Transverse colon (tissue), 4 donors: ENCODE results near the gene RCC2.

Experiments used
- CTCF ChIP-seq, 5 experiments: fragments of 200-600 bp in 3 of 5; fragments of 450-650 bp in 2 of 5; sonication (generic) in 3 of 5; IDR thresholded peaks; 1 replicate in 2 of 5; 2 replicates in 3 of 5; pipeline ENCODE4 v1.5.1; 2016 to 2017; ENCODE audit warnings: antibody characterized with exemption in 5 of 5, inconsistent platforms in 3 of 5, mild to moderate bottlenecking in 2 of 5, moderate library complexity in 1 of 5
- POLR2AphosphoS5 ChIP-seq, 3 donors: sonication (generic); formaldehyde crosslinking; IDR thresholded peaks; one replicate each; pipeline ENCODE4 v1.6.1; 2016; ENCODE audit warnings: antibody characterized with exemption in 3 of 3

GRCh38 chr1:17439250-17440073, at the start of gene RCC2:
- TF ChIP-seq CTCF (IDR thresholded peaks at IDR 0.05) (no peak), POLR2AphosphoS5 (IDR thresholded peaks at IDR 0.05) (peak in 2 of 3 donors; percentile 29 to 43)
